ENCODE measurements around the gene ZDHHC16.

- TF ChIP-seq, protein P1, sequence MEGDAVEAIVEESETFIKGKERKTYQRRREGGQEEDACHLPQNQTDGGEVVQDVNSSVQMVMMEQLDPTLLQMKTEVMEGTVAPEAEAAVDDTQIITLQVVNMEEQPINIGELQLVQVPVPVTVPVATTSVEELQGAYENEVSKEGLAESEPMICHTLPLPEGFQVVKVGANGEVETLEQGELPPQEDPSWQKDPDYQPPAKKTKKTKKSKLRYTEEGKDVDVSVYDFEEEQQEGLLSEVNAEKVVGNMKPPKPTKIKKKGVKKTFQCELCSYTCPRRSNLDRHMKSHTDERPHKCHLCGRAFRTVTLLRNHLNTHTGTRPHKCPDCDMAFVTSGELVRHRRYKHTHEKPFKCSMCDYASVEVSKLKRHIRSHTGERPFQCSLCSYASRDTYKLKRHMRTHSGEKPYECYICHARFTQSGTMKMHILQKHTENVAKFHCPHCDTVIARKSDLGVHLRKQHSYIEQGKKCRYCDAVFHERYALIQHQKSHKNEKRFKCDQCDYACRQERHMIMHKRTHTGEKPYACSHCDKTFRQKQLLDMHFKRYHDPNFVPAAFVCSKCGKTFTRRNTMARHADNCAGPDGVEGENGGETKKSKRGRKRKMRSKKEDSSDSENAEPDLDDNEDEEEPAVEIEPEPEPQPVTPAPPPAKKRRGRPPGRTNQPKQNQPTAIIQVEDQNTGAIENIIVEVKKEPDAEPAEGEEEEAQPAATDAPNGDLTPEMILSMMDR (IDR thresholded peaks at IDR 0.05): peak; percentile 70 to 84 (median 80)
- TF ChIP-seq POLR2A (IDR thresholded peaks at IDR 0.05): no peak
Measured at GRCh38 chr10:97463363-97464132, 17.6 kb downstream of the ZDHHC16 start.

All from uterus (tissue), 2 donors.